RPMI7951 (cell line): ENCODE data around the gene CFAP58. TPM values are rescaled to one million over a fixed set of nuclear protein-coding genes. Genes with fewer than 3 reads are reported as not detected.
A peak's percentile ranks its signal among the peaks of the same experiment; 100 is the strongest.

Experiments used
- DNase-seq: peaks from one replicate; pipeline ENCODE4 v3.0.0-alpha.2; 2012; ENCODE audit warnings: low read depth
- total RNA-seq: library from RNA; depleted of rRNA; stranded (reverse); fragments of >200 nt; shearing (Covaris generic); gene quantifications from 2 replicates; pipeline ENCODE4 v1.2.3, GENCODE V29; 2014

CFAP58 gene
- total RNA-seq, 1 experiment from 2014 or later, result 0.48 TPM

DNA sequence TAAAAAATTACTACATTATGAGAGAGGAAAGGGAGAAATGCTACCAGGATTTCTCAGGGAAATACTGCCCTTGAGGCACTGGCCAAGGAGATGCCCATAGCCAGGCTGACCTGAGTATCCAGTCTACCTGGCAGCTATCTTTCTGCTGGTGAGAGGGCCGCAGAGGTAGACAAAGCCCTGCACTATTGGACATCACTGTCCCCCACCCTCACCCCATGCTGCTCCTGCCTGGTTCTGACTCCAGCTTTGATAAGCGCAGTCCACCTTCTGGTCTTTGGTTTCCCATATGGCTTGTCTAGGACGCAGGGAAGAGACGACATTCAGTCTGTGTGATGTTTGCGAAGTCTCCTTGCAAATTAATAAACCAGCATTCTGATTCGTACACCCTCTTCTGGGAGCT is 19.1 kb upstream of the CFAP58 start:
- DNase-seq, result no peak

DNA sequence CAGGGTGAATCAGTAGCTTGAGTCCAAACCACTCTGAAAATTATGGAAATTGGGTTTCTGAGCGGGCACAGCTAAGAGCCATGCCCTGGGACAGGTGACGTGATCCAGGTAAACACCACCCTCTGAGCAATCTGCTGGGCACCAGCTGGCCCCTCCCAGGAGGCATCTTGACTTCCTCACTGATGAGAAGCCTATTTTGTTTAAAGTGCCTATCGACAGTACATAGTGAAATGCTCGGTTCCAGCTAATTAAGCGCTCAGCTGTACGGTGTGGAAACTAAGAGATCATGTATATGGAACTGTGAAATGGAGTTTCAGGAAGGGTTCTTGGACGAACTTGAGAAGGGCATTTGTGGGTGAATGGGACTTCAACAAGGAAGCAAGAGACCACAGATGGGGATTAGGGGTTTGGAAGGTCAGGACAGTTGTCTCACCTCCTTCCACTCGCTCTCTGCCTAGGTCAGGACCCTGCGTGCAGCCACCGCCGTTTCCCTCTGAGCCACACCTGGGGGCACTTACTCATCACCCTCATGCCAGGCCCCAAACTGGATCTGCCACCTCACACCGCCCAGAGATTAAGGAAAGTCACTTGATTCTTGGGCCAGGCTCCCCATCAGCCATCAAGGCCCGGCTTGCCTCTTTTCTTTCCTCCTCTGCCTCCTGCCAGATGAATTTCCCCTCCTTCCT is 18.5 kb upstream of the CFAP58 start:
- no peak for DNase-seq

DNA sequence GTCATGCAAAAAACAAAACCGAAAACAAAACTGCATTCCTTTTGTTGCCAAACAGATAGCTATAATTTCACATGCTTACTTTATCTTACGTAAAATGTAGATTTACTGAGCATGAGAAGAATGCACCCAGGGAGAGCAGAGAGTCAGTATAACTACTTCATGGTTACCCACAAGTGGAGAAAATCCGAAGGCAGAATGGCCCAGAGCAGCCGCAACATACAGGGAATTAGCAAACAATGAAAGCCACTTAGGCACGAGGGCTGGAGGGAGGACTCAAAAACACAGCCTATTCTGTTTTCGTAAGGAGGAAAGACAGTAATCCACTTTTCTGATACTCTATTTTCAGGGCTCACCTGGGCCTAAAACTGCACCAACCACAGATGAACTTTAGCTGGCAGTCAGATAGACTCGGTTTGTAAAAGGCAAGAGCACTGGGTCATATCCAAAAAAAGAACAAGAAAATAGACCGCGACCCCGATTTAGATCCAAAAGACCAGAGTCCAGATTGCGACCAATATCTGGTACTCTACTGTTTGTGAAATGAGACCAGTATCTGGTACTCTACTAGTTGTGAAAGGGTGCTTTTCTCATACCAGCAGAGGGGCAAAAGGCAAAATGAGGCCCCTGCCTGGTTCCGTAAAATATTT is 16.7 kb upstream of the CFAP58 start:
- DNase-seq, result peak; percentile 29

DNA sequence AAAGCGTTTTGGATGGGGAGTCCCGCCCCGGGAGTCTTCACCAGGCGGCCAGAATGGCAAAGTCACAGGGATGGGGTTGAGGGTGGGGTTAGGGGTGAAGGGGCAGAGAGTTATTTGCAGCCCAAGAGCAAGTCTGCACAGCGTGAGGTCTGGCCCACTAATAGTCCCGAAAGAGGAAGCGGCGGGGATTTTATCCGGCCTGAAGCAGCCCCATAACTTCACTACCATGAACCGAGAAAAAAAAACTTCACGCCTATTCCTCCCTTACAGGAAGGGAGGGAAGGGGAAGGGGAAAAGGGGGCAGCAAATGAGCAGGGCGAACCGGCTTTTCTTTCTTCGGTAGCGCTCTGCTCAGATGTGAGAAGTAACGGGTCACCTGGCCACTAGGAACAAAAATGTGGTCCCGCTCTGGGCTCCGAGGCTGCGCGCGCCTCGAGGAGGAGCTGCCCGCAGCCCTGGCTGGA is 16.1 kb upstream of the CFAP58 start:
- DNase-seq, result peak; percentile 22

DNA sequence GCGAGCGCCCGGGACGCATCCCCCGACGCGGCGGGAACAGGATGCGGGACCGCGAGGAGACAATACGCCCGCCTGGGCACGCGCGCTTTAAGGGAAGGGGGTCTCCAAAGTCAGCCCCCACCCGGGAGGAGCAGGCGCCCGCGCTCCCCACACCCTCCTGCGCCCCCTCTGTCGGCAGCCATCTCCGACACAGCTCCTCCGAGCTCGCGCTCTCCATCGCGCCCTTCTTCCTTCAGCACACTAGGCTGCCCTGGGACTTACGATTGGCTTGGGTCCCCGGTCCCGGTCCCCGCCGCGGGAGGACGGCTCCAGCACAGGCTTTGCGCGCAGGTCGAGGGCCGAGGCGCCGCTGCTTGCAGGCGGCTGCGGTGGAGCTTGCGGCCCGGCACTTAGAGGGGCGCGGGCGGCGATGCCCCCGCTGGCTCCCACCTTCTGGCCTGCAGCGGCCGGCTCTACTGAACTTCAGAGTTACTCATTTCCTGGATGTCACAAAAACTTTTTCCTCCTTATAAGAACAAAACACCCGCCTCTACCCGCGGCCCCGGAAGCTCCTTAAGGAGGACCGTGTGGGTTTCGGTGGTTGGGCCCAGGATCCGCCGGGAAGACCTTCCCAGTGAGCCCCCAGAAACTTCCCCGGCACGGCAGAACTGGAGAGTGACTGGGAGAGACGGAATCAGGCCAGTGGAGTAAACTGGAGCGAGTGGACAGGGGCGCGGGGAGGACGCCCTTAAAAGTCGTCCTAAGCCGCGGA is 15.5 kb upstream of the CFAP58 start, which contains the start of gene ITPRIP:
Gene ITPRIP, minus strand, starts transcription at position 481 of the 751 bp plus-strand sequence. CDS start 22,414 bp downstream, outside the sequence.
- peak; percentile 84 for DNase-seq

DNA sequence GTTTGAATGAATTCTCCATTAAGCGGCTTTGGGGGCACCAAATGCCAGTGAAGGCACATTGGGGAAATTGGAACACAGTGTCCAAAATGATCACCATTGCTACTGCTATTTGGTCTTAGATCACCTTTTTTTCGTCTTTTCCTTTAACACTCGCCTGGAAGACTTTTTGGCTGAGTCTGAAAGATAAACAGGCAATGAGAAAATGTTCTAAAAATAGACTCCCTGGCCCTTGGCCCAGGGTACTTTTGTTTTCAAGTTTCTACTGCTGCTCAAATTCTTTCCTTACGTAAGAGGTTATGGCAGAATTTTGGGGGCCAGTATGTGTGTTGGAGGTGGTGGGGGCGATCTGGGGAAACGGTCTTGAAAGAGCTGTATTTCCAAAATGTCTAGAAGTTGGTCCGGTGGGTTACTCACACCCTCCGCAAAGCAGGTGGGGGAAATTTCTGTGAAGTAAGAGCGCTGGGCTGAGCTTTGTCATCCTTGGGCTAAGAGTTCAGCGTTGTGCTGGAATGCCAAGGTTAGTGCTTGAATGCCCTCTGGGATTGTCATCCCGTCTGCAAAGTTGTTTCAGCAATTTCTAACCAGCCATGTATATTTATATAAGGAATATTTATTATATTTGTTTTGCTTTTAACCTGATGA is 14.0 kb upstream of the CFAP58 start:
- peak; percentile 62 for DNase-seq

DNA sequence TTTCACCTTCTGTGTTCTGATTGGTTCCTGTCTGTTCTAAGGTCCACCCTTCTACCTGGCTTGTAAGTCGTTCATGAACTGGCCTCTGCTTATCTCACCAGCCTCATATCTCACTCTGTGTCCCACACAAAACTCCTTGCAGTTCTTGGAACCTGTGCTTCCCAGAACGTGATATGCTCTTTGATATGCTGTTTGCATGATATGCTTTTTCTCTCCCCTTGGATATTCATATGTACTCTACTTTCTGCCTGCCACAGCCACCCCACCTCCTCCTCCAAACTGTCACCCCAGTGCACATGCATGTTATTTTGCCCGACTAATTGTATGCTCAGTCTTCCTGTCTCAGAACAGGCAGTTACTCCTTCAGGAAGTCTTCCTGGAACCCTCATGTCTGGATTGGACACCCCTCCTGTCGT is 13.5 kb upstream of the CFAP58 start:
- DNase-seq, result no peak

DNA sequence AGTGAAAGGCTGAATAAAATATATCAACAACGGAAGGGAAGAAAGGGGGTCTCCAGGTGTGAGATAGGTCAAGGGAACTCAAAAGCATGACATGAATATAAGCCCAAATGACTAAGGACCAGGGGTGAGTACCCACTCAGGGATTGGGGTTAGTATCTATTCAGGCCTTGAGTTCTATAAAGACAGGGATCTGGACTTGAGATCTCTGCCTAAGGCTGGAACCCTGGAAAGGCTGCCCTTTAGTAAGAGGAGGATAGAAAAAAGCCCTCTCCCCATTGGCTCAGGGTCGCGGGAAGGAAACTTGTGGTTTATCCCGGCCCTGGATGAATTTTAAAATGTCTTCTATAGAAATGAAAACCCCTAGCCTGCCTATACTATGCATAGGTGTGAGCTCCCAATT is 13.0 kb upstream of the CFAP58 start:
- no peak for DNase-seq

DNA sequence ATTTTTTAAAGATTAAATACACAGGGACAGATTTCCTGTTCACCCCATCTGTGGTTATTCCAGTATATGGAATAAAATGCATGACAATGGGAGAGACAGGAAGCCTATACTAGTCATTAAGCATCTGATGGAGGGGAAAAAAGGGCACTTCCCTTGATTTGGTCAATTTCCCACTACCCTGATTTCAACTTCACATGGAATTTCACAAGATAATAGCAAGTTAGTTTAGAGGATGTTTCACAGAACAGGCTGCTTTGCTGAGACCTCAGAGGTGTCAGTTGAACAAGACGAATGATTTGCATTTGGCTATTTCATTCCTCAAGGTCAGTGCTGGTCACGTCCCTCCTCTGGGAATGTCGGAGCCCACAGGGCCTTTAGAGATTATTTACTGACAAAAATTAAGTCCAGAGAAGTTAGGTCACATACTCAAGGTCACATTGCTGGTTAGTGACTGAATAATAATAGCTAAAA is 10.7 kb upstream of the CFAP58 start:
- DNase-seq, result no peak

DNA sequence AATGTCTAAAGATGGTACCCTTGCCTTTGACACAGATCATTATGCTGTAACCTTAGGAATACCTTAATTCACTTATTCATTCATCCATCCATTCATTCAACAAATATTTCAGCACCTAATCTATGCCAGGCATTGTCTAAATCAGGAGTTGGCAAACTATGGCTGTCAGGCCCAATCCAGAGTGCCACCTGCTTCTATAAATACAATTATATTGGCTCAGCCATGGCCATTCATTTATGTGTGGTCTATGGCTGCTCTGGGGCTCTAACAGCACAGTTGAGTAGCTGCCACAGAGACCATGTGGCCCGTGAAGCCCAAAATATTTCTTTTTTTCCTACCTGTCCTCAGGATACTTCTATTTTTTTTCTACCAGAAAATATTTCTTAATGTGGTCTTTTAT is 9.4 kb upstream of the CFAP58 start:
- DNase-seq, result no peak

DNA sequence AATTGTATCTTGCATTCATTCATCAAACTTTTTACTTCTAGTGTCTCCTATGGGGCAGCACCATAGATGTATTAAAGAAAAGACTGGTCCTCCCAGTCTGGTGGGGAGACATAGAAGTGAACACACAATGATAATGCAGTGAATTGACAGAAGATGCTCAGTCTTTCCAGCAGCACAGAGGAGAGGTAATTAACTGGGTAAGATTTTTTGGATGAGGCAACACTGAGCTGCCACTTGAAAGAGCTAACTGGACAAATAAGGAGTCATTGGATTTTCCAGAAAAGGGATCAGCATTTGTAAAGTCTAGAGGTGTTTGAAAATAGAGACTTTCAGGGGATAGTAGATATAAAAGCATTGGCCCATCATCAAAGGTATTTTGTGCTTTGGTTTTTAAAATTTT is 8.1 kb upstream of the CFAP58 start:
- no peak for DNase-seq

DNA sequence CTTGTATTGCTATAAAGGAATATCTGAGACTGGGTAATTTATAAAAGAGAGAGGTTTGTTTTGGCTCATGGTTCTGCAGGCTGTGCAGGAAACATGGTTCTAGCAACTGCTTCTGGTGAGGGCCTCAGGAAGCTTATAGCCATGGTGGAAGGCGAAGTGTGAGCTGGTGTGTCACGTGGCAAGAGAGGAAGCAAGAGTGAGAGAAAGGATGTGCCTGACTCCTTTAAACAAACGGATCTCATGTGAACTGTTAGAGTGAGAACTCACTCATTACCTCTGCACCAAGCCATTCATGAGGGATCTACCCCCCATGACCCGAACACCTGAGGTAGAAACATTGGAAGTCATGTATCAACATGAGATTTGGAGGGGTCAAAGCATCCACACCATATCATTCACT is 7.7 kb upstream of the CFAP58 start:
- DNase-seq, result no peak

DNA sequence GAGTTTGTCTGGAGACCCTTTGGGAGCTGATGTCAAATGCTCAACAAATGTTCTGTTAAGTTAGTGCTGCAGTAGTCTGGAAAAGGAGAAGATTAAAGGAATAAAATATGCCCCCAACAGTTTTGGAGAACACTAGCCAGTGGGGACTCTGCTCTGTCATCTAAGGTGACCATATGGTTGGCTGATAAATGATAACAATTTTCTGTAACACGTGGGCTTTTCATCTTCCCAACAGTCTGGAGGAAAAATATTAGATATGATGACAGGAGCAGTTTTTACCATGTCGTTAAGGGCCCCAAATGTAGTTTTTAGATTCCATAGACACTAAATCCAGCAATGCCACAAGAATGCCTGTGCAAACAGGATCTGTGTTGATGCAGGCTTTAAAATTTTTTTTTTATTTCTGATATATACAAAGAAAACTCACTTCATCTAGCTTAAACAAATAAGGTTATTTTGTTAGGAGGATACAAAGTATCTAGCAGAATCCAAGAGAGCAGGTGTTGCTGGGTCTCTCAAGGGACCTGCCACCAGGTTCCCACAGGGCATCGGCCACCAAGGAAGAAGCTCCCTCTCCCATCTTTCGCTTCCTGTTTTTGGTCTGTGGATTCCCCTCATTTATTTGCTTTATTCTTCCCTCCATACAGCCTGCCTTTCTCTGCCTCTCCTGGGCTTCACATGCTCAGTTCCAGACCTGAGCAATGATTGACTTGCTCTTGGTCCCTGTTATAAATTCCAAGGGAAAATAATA is 6.2 kb upstream of the CFAP58 start:
- DNase-seq, result no peak

DNA sequence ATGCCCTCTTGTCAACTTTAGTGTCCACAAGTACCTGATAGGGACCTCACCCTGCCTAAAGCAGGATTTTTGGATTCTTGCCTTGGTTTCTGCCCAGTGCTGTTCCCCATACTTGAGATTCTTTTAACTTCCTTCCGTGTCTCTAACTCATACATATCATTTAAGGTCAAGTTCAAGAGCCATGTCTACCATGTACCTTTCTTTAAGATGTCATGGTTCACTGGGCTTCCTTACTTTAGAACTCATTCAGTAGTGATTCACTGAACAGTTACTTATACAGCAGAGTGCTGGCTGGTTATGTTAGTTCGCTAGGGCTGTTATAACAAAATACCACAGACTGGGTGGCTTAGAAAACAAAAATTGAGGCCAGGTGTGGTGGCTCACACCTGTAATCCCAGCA is 5.0 kb upstream of the CFAP58 start:
- DNase-seq, result no peak

DNA sequence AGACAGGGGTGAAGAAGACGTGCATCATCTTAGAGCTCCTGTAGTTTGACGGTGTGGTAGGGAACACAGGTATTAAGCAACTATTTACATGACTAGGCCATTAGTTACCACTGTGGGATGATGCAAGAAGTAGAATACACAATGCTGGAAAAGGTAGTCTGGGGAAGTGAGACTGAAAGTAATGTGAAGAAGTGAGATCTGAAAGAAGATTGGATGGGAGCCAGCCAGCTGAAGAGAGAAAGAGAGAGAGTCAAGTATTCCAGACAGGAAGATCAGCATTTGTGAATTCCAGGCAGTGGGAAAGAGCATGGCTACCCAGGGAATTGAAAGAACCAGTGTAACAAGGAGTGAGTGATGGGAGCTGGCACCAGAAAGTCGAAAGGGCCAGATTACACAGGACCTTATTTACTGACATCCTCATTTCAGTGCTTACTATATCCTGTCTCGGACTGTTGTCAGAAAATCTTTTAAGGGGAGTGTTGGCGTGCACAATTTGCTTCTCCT is 4.0 kb upstream of the CFAP58 start:
- peak; percentile 47 for DNase-seq

DNA sequence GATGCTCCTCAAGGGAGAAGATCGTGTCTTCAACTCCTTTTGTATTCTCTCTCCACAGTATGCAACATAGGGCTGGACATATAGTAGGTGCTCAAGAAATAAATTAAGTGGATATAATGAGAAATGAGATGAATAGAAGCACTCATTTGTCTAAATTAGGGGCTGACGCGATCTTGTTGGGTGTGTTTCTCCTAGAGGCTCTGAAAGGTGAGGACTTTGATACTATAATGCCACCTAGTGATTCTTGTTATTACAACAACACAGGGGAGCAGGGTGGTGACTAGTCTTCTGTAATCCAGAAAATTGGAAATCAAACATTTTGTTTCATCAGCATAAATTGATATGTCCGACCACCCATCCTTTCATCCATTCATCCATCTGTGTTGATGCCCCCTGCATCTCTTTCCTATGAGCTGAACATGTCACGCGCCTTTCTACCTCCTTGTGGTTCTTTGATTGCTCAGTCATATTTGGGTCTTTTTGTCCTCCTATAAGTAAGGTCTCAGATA is 3.5 kb upstream of the CFAP58 start:
- peak; percentile 65 for DNase-seq

DNA sequence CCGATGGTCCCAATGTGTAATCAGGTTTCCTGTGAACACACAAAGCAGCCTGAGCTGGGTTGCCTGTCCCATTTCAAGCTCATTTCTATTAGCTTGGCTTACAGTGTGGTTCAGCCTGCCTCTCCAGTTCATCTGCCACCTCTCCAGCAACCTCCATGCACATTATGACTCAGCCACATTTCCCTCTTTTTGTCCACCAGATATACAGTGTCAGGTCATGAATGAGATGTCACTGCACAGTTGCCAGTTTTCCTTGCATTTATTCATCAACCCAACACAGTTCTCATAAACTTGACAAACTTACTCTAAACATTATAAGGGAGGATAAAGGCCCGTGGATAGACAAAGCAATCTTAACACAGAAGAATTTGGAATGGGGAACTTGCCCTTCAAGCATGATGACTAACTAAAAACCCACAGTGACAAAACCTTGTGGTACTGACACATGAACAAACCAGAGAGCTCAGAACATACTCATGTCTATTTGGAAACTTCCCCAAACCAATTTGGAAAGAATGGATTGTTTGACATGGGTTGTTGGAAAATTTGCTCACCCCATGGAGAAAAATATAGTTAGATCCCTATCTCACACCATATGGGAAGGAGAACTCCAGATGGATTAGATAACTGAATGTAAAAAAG is 2.5 kb upstream of the CFAP58 start:
- DNase-seq, result peak; percentile 79

DNA sequence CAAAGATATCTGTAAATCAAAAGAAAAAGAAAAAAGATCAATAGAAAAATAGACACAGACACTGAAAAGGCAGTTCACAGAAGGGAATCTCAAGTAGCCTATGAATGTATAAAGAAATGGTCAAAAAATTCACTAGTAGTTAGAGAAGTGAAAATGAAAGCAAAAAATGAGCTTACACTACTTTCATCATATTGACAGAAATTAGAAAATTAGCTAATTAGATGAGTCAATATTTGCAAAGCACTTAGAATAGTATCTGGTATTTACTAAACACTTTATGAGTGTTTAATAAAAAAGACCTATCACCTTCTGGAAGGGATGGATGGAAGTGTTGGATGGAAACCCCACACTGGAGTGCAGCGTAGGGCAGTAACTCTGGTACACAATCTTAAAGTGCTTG is 1.7 kb upstream of the CFAP58 start:
- DNase-seq, result no peak

DNA sequence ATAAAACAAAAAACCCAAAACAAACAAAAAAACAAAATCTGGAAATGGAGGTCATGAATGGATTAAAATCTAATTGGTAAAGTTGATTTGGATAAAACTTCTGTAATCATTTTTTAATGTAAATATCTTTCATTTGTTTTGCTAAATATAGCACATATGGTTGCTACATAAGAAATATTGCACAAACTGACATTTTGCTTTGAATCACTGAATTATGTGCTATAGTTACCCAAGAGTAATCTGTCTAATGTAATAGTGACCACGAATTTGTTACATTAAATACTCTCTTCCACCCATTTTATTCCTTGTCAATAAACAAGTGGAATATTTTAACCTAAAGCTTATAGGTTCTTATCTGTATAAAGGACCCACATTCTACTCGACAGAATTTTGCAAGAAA is 6.2 kb downstream of the CFAP58 start:
- DNase-seq, result no peak

DNA sequence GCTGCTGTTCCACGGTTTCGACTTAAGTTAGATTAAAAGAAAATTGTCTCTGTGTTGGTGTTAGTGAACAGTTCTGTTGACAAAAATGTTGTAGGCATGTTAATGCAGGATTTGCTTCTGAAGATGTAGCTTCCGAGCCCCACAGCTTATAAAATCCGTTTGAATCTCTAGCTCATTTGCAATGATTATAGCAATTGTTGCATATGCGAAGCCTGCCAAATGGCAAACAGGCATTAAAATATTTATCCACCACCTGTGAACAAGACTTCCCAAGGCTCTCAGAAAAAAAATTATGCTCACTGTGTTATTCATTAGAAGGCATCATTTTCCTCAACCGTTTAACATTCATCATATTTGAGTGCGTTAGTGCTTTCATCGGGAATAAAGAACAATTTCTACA is 14.3 kb downstream of the CFAP58 start:
- no peak for DNase-seq
